ENCODE data around the gene WASHC4.

Gene WASHC4

GRCh38 chr12:105107494-105108371, at the start of gene WASHC4:
WASHC4 (plus strand) TSS chr12:105107731; CDS start chr12:105107801, 70 bp downstream.
- peak; percentile 17 for FAIRE-seq

DNA sequence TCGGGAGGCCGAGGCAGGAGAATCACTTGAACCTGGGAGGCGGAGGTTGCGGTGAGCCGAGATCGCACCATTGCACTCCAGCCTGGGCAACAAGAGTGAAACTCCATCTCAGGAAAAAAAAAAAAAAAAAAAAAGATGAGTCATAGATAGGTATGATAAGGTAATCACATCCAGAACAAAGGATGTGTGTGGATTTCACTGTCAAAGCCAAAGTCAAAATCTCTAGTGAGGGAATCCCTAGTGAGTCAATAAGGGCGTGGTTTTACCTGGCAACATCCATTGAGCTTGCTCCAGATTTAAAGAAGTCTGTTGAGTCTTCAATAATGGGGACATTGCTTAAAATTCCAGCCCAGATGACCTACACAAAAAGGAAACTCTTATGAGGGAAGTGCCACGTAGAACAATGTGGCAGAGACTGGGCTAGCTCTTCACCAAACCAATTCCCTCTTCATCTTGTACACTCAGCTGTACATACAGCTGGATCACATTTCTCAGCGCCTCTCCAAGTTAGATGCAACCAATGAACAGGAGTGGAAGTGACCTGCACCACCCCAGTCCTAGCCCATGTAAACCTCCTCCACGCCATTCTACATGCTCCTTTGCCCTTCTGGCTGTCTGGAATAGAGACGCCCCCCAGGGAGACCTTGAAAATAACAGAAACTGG, 46.7 kb upstream of the WASHC4 start:
- FAIRE-seq = no peak

DNA sequence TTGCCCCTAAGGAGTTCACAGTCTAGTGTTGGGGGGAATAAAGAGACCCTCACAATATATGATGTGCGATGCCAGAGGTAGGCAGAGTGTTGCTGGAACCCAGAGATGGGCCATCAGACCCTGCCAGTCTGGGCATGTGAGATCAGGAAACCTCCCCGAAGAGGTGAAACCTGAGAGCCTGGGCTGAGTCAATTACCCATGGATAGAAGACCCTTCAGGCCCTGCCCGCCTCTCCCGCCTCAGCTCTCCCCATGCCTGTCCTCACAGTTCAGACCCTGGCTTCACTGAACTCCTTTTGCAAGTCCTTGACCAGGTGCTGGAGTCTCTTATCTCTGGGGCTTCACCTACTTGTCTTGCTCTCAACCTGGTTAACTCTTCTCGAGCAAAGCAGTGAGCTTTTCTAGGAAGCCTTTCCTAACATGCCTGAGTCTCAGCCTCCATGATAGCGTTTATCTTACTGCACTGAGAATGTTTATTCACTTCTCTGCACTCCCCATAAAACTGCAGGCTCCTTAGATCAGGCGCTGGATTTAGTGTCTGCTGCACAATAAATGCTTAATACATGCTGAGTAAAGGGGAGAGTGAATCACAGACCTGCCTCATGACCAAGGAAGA, 42.9 kb upstream of the WASHC4 start:
- no peak for FAIRE-seq

- no peak for FAIRE-seq
These were observed 40.0 kb upstream of the WASHC4 start for GRCh38 chr12:105067511-105068031.

GRCh38 chr12:105069936-105070702, 37.4 kb upstream of the WASHC4 start:
- FAIRE-seq = no peak

- no peak for FAIRE-seq
These were observed 35.5 kb upstream of the WASHC4 start for GRCh38 chr12:105071981-105072380.

GRCh38 chr12:105072888-105073488, 34.5 kb upstream of the WASHC4 start:
- no peak for FAIRE-seq

- no peak for FAIRE-seq
These were observed 31.4 kb upstream of the WASHC4 start for GRCh38 chr12:105076098-105076497.

- no peak for FAIRE-seq
These were observed 30.6 kb upstream of the WASHC4 start for GRCh38 chr12:105076913-105077312.

- FAIRE-seq = no peak
These were observed 30.1 kb upstream of the WASHC4 start for GRCh38 chr12:105077435-105077834.

GRCh38 chr12:105078712-105079570, 28.6 kb upstream of the WASHC4 start:
- no peak for FAIRE-seq

GRCh38 chr12:105083031-105083430, 24.5 kb upstream of the WASHC4 start:
- FAIRE-seq = no peak

- no peak for FAIRE-seq
These were observed 23.9 kb upstream of the WASHC4 start for GRCh38 chr12:105083551-105084105.

GRCh38 chr12:105084251-105085250, 23.0 kb upstream of the WASHC4 start, which contains the start of gene ALDH1L2:
ALDH1L2 (minus strand) TSS chr12:105084458; CDS start chr12:105084436, 22 bp downstream.
- no peak for FAIRE-seq

GRCh38 chr12:105085501-105085900, 22.0 kb upstream of the WASHC4 start:
- no peak for FAIRE-seq

DNA sequence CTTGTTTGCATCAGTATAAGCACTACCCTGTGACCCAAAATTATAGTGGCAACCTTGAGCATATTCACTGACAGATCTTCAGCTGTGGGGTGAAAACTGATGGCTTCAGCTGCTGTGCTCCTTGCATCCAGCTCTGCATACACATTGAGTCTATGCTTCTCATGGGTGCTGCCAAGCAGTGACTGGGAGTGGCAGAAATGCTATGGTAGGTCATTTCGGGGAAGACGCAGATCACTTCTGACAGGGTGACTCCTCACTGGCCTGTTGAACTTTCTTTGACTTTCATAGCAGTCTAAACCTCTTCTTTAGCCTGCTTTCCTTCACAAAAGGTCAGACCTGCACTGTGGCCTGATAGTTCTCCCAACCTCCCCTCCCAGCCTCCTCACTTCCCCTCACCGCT, 17.7 kb upstream of the WASHC4 start:
- no peak for FAIRE-seq

DNA sequence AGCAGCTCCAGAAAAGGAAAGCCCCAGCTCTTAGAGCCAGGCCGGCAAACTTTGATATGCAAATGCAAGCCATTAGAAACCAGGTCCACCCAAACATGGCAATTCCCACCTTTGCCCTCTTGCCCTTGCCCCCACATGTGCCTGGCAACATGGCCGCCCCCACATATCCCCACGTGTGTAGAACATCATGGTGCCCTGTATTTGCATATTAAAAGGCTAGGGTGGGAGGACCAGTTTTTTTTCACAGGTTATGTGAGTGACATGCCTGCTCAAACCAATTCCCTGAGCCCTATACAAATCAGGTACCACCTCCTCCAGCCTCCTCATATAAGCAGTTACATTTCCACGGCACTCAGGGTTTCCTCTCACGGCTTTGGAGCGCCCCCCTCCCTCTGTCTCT, 17.2 kb upstream of the WASHC4 start:
- no peak for FAIRE-seq

- FAIRE-seq = no peak
These were observed 15.9 kb upstream of the WASHC4 start for GRCh38 chr12:105091476-105092206.

DNA sequence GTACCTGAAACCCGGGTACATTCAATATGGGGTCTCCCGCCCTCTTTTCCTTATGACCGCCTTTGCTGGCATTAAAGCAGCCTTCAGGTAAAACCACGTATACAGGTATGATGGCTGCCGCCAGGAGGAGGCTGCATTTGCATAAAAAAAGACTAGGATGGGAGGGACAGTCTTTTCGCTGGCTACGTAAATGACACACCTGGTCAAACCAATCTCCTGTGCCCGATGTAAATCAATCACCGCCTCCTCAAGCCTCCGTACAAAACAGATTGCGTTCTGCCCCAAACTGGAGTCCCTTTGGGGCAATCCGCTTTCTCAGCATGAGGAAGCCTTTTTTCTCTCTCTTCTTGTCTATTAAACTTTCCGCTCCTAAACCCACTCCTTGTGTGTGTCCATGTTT, 15.2 kb upstream of the WASHC4 start:
- no peak for FAIRE-seq

All from islet of Langerhans (tissue), 1 donor.